ENCODE results near the gene GJA4. TPM values are rescaled to one million over a fixed set of nuclear protein-coding genes. Genes with fewer than 3 reads are reported as not detected.

Gene GJA4
- total and polyA plus RNA-seq, 2 experiments from 2014 or later: 2.5 to 3.7 TPM

DNA sequence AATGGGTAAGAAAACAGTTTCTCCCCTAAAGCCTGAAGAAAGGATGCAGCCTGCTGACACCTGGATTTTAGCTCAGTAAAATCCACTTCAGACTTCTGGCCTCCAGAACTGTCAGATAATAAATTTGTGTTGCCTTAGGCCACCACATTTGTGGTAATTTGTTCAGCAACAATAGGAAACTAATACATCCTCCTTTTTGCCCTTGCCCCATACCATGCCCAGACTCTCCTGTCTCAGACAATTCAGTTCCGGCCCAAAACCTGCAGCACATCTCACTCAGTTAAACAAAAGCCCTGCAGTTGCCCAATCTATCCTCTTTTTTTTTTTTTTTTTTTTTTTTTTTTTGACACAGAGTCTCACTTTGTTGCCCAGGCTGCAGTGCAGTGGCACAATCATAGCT lies 40.9 kb downstream of the GJA4 start:
- Histone ChIP-seq H3K79me2 (no peaks in the 10 kb centered on the region), H3K4me3 (no peak overlapping the region), H3K4me2 (no peak overlapping the region), H3K9me3 (ENCODE audit: low read depth) (no peaks in the 10 kb centered on the region), H4K20me1 (ENCODE audit: insufficient read depth, poor library complexity, severe bottlenecking) (no peaks in the 10 kb centered on the region), H3K27ac (no peak overlapping the region), H2AFZ (no peak overlapping the region), H3K9me2 (replicated peaks; ENCODE audit: insufficient read depth) (no peaks in the 10 kb centered on the region), H3K27me3 (no peaks in the 10 kb centered on the region), H3K36me3 (replicated peaks; ENCODE audit: insufficient read depth, low read depth) (no peaks in the 10 kb centered on the region), H3K4me1 (ENCODE audit: insufficient read depth) (no peaks in the 10 kb centered on the region)
- no peak for DNase-seq (ENCODE audit: low spot score)
- TF ChIP-seq CTCF (IDR thresholded peaks at IDR 0.05; ENCODE audit: poor library complexity) (no peak), EZH2 (IDR thresholded peaks at IDR 0.05; ENCODE audit: borderline replicate concordance) (no peak), EZH2phosphoT487 (IDR thresholded peaks at IDR 0.05; ENCODE audit: low read depth, severe bottlenecking, unreplicated experiment) (no peak)
- 89% methylated on average over 1 of the region's 1 CpG for WGBS (ENCODE audit: low lambda C conversion rate, missing lambda C conversion rate)

DNA sequence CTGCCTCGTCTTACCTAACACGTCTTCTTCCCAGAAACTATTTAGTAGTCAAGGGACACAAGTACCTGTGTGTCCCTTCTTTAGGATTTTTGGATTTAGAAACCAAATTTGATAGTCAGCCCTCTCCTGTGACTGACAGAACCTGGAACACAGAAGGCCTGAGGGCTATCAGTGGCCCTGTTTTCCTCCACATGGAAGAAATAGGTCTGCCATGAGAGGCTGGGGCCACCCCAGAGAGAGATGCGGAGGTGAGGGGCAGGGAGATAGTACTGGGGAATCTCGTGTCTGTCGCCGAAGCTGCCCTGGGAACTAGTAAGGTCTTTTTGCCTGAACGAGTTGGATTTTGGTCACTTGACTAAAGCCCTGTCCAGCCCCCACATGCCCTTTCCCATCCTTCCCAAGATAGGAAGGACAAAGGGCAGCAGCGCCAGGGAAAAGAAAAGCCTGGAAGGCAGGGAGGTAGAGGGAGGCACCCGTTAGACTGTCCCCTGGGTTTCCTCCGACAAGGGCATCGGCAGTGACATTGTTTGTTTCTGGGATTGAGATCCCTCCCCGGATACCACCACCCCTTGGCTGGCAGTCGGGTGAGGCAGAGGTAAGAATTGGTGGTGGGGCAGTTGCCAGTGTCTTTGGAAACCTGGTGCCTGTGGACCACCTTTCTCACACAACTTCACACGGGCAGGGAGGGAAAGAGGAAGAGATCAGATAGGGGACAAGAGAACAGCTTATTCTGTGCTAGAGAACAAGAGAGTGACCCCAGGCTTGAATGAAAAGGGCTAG lies 46.9 kb downstream of the GJA4 start:
- Histone ChIP-seq H2AFZ (no peak overlapping the region), H3K79me2 (no peaks in the 10 kb centered on the region), H3K9me2 (replicated peaks; ENCODE audit: insufficient read depth) (no peaks in the 10 kb centered on the region), H3K36me3 (replicated peaks; ENCODE audit: insufficient read depth, low read depth) (no peaks in the 10 kb centered on the region), H3K4me2 (no peak overlapping the region), H3K27me3 (no peaks in the 10 kb centered on the region), H3K9me3 (ENCODE audit: low read depth) (no peaks in the 10 kb centered on the region), H3K4me3 (no peak overlapping the region), H4K20me1 (ENCODE audit: insufficient read depth, poor library complexity, severe bottlenecking) (no peaks in the 10 kb centered on the region), H3K4me1 (ENCODE audit: insufficient read depth) (peaks cover 18% of the 10 kb centered on the region), H3K27ac (no peak overlapping the region)
- DNase-seq (ENCODE audit: low spot score): no peak
- TF ChIP-seq EZH2 (IDR thresholded peaks at IDR 0.05; ENCODE audit: borderline replicate concordance) (no peak), CTCF (IDR thresholded peaks at IDR 0.05; ENCODE audit: poor library complexity) (no peak), EZH2phosphoT487 (IDR thresholded peaks at IDR 0.05; ENCODE audit: low read depth, severe bottlenecking, unreplicated experiment) (no peak)
- WGBS (ENCODE audit: low lambda C conversion rate, missing lambda C conversion rate): 86% methylated on average over 14 of the region's 14 CpGs

DNA sequence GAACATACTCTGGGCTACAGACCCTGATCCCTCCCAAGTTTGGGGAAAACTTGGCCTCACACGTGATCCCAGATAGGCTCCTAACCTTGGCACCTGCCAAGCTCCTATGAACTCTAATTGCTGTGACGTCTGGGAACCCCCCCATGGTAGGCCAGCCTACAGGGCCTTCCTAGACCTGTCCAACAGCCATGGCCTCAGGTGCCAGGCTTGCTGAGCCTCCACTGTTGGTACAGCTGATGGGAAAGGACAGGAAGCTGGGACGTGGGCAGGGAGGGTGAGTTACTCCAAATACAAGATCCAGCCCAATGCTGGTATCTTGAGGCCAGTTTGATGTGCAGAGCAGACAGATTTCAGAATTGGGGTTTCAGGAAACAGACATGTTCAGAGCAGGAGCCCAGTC lies 47.6 kb downstream of the GJA4 start:
- Histone ChIP-seq H3K27ac (no peak overlapping the region), H4K20me1 (ENCODE audit: insufficient read depth, poor library complexity, severe bottlenecking) (no peaks in the 10 kb centered on the region), H3K9me2 (replicated peaks; ENCODE audit: insufficient read depth) (no peaks in the 10 kb centered on the region), H3K4me3 (no peak overlapping the region), H3K4me2 (no peak overlapping the region), H2AFZ (no peak overlapping the region), H3K4me1 (ENCODE audit: insufficient read depth) (peaks cover 18% of the 10 kb centered on the region), H3K9me3 (ENCODE audit: low read depth) (no peaks in the 10 kb centered on the region), H3K27me3 (no peaks in the 10 kb centered on the region), H3K36me3 (replicated peaks; ENCODE audit: insufficient read depth, low read depth) (no peaks in the 10 kb centered on the region), H3K79me2 (no peaks in the 10 kb centered on the region)
- 88% methylated on average over 3 of the region's 3 CpGs for WGBS (ENCODE audit: low lambda C conversion rate, missing lambda C conversion rate)
- no peak for DNase-seq (ENCODE audit: low spot score)
- no peak for TF ChIP-seq EZH2phosphoT487 (IDR thresholded peaks at IDR 0.05; ENCODE audit: low read depth, severe bottlenecking, unreplicated experiment)
- TF ChIP-seq EZH2 (IDR thresholded peaks at IDR 0.05; ENCODE audit: borderline replicate concordance): no peak
- TF ChIP-seq CTCF (IDR thresholded peaks at IDR 0.05; ENCODE audit: poor library complexity): no peak
